Kidney (tissue), 14 donors: ENCODE results near the gene NOP53. TPM values are rescaled to one million over a fixed set of nuclear protein-coding genes. Genes with fewer than 3 reads are reported as not detected.

ENCODE experiments used
- DNase-seq, 5 donors: peaks; one replicate each; pipeline ENCODE4 v3.0.0-alpha.2; 2013 to 2020
- FAIRE-seq: peaks from 2 replicates; lab custom pipeline; 2012; peaks lifted over from hg19 to GRCh38; lab: Jason Lieb, UNC
- H3K27ac ChIP-seq, 2 donors: one replicate each; pipeline ENCODE4 v1.7.0; 2013; ENCODE audit warnings: low read depth in 2 of 2, low read length in 2 of 2, inconsistent platforms in 1 of 2
- H3K27me3 ChIP-seq: one replicate; pipeline ENCODE4 v1.7.1; 2013; ENCODE audit warnings: low read length, inconsistent platforms; ENCODE audit not compliant: control insufficient read depth, insufficient read depth
- H3K36me3 ChIP-seq, 3 donors: one replicate each; pipeline versions ENCODE4 v1.7.0 to v1.7.1; 2013; ENCODE audit warnings: low read length in 3 of 3, control low read depth in 1 of 3, inconsistent platforms in 1 of 3; ENCODE audit not compliant: insufficient read depth in 3 of 3, control insufficient read depth in 2 of 3
- H3K4me1 ChIP-seq, 3 donors: one replicate each; pipeline versions ENCODE4 v1.7.0 to v1.7.1; 2013; ENCODE audit warnings: low read length in 3 of 3, inconsistent platforms in 1 of 3, low read depth in 1 of 3; ENCODE audit not compliant: control insufficient read depth in 2 of 3, insufficient read depth in 2 of 3
- H3K4me3 ChIP-seq, 3 donors: one replicate each; pipeline versions ENCODE4 v1.7.0 to v1.8.1; 2013; ENCODE audit warnings: low read length in 3 of 3, control low read depth in 1 of 3, inconsistent platforms in 1 of 3
- H3K9ac ChIP-seq, 3 donors: one replicate each; pipeline versions ENCODE4 v1.7.0 to v1.7.1; 2013; ENCODE audit warnings: low read length in 3 of 3, control low read depth in 1 of 3, inconsistent platforms in 1 of 3
- H3K9me3 ChIP-seq, 3 donors: one replicate each; pipeline versions ENCODE4 v1.7.0 to v1.7.1; 2013; ENCODE audit warnings: low read length in 3 of 3, control low read depth in 1 of 3, inconsistent platforms in 1 of 3; ENCODE audit not compliant: control insufficient read depth in 2 of 3, insufficient read depth in 1 of 3
- intact Hi-C: fragments of 100-400 bp; cut with DNase I; formaldehyde crosslinking; loops from one replicate; pipeline ENCODE4 v1.11.1; 2022
- polyA plus RNA-seq: library from polyadenylated mRNA; stranded (reverse); fragments of 350-450 nt; fragmentation: Illumina TruSeq; extraction: RNeasy Lipid Tissue Mini Kit (QIAGEN cat#74804); gene quantifications from one replicate; pipeline ENCODE4 v1.2.3, GENCODE V29; 2014; ENCODE audit warnings: low read depth, low replicate concordance; ENCODE audit not compliant: insufficient read depth
- total RNA-seq: library from RNA; stranded (reverse); fragmentation: NEBNext Ultra II Directional; extraction: Animal tissue kit (Norgen Biotek cat#: 25700); gene quantifications from one replicate; pipeline ENCODE4 v1.2.1, GENCODE V29; 2021
- TF ChIP-seq, protein P1 (sequence below): IDR thresholded peaks from 3 replicates; pipeline ENCODE4 v1.5.1; 2012; ENCODE audit warnings: mild to moderate bottlenecking, moderate library complexity, borderline replicate concordance; ENCODE audit not compliant: insufficient read depth; ENCODE audit errors: extremely low read depth
- donor health status: control.
- donor health status: control.
- donor health status: control.
- donor health status: control.
- donor health status: control.
- donor health status: DM: yes; HTN: yes; CAD: no.
- donor health status: Normal renal cell carcinoma (clear cell type).

Gene NOP53
- total and polyA plus RNA-seq, 2 donors from 2014 or later, result 258 to 305 TPM

DNA sequence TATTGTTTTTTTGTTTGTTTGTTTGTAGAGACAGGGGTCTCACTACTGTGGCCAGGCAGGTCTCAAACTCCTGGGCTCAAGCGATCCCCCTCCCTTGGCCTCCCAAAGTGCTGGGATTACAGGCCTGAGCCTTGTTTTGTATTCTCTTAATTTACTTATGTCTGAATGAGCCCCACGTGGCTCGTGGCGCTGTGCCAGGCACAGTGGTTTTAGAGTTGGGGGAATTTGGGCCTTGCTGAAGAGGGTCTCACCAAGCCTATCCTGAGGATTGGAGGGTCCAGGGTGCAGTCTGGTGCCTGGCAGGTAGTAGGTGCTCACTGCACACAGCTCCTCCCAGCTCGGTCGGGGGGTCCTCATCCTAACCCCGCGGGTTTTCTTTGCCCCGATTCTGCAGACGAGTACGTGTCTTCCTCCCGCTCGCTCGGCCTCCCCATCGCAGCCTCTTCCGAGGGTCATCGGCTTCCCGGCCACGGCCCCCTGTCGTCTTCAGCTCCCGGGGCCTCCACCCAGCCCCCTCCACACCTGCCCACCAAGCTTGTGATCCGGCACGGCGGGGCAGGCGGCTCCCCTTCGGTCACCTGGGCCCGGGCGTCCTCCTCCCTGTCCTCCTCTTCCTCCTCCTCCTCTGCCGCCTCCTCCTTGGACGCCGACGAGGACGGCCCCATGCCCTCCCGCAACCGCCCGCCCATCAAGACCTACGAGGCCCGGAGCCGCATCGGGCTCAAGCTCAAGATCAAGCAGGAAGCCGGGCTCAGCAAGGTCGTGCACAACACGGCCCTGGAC, 44.2 kb upstream of the NOP53 start:
- Histone ChIP-seq H3K27ac (no peak overlapping the region), H3K27me3 (no peaks in the 10 kb centered on the region), H3K36me3 (peaks cover 0 to 8% (median 8%) of the 10 kb centered on the region in 3 donors), H3K4me1 (peaks cover 0 to 3% (median 0%) of the 10 kb centered on the region in 3 donors), H3K9ac (no peak overlapping the region), H3K4me3 (no peak overlapping the region), H3K9me3 (no peaks in the 10 kb centered on the region)
- FAIRE-seq (no peak), DNase-seq (no peak)
- TF ChIP-seq, protein P1, sequence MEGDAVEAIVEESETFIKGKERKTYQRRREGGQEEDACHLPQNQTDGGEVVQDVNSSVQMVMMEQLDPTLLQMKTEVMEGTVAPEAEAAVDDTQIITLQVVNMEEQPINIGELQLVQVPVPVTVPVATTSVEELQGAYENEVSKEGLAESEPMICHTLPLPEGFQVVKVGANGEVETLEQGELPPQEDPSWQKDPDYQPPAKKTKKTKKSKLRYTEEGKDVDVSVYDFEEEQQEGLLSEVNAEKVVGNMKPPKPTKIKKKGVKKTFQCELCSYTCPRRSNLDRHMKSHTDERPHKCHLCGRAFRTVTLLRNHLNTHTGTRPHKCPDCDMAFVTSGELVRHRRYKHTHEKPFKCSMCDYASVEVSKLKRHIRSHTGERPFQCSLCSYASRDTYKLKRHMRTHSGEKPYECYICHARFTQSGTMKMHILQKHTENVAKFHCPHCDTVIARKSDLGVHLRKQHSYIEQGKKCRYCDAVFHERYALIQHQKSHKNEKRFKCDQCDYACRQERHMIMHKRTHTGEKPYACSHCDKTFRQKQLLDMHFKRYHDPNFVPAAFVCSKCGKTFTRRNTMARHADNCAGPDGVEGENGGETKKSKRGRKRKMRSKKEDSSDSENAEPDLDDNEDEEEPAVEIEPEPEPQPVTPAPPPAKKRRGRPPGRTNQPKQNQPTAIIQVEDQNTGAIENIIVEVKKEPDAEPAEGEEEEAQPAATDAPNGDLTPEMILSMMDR, result no peak
- intact Hi-C loops, result no loop called here

- no peak overlapping the region for H3K4me3 ChIP-seq
- intact Hi-C loops, result no loop called here
- no peaks in the 10 kb centered on the region for H3K27me3 ChIP-seq
- DNase-seq (peak in 1 of 5 donors; percentile 71), FAIRE-seq (no peak)
- H3K4me1 ChIP-seq, result peaks cover 0 to 3% (median 0%) of the 10 kb centered on the region in 3 donors
- H3K27ac ChIP-seq, result no peak overlapping the region
- H3K36me3 ChIP-seq, result peaks cover 0 to 8% (median 8%) of the 10 kb centered on the region in 3 donors
- no peak overlapping the region for H3K9ac ChIP-seq
- TF ChIP-seq, protein P1, result no peak
- no peaks in the 10 kb centered on the region for H3K9me3 ChIP-seq
These were observed 43.4 kb upstream of the NOP53 start for GRCh38 chr19:47701717-47702552.

- no peak for FAIRE-seq
- Histone ChIP-seq H3K27me3 (no peaks in the 10 kb centered on the region), H3K9ac (no peak overlapping the region), H3K4me3 (no peak overlapping the region), H3K4me1 (peaks cover 0 to 3% (median 0%) of the 10 kb centered on the region in 3 donors), H3K27ac (no peak overlapping the region), H3K9me3 (no peaks in the 10 kb centered on the region), H3K36me3 (peaks cover 0 to 8% (median 8%) of the 10 kb centered on the region in 3 donors)
- TF ChIP-seq, protein P1, result no peak
- no peak for DNase-seq
- intact Hi-C loops, result no loop called here
These were observed 42.7 kb upstream of the NOP53 start for GRCh38 chr19:47702671-47703070.
